HepG2 (cell line): ENCODE results near the gene PRKAR1B. TPM values are rescaled to one million over a fixed set of nuclear protein-coding genes. Genes with fewer than 3 reads are reported as not detected.

Experiments used
- ADNP ChIP-seq: sonication (generic); formaldehyde crosslinking; IDR thresholded peaks from 2 replicates; pipeline ENCODE4 v1.4.0; 2020; ENCODE audit warnings: missing genetic modification reagents
- ARNTL ChIP-seq: sonication (generic); formaldehyde crosslinking; IDR thresholded peaks from 2 replicates; pipeline ENCODE4 v1.4.0; 2020; ENCODE audit warnings: mild to moderate bottlenecking, missing genetic modification reagents
- CHCHD3 ChIP-seq: sonication (generic); formaldehyde crosslinking; IDR thresholded peaks from 2 replicates; pipeline ENCODE4 v1.8.0; 2022; ENCODE audit warnings: mild to moderate bottlenecking, missing genetic modification reagents, moderate library complexity
- DR1 ChIP-seq: sonication (generic); formaldehyde crosslinking; IDR thresholded peaks from 2 replicates; pipeline ENCODE4 v1.8.0; 2021; ENCODE audit warnings: mild to moderate bottlenecking, missing genetic modification reagents, inconsistent platforms
- EP300 ChIP-seq, 3 experiments: sonication (generic) in 1 of 3; formaldehyde crosslinking in 1 of 3; IDR thresholded peaks; 2 replicates each; pipeline versions ENCODE4 v1.5.1 to v1.6.1; 2011 to 2020; ENCODE audit warnings: low read depth in 2 of 3, low read length in 2 of 3, borderline replicate concordance in 1 of 3, improper control_type of control experiment in 1 of 3, mild to moderate bottlenecking in 1 of 3, missing genetic modification reagents in 1 of 3, moderate library complexity in 1 of 3
- GATAD2A ChIP-seq: IDR thresholded peaks from 2 replicates; pipeline ENCODE4 v1.6.1; 2016
- MAZ ChIP-seq, 2 experiments: sonication (generic) in 1 of 2; formaldehyde crosslinking in 1 of 2; IDR thresholded peaks; 2 replicates each; pipeline versions ENCODE4 v1.5.0 to v1.6.1; 2012 to 2020; ENCODE audit warnings: low read depth in 2 of 2, mild to moderate bottlenecking in 2 of 2, borderline replicate concordance in 1 of 2, improper control_type of control experiment in 1 of 2, low read length in 1 of 2, missing genetic modification reagents in 1 of 2, moderate library complexity in 1 of 2
- NR2F6 ChIP-seq, 2 experiments: IDR thresholded peaks; 2 replicates each; pipeline ENCODE4 v1.6.1; 2016; ENCODE audit warnings: antibody characterized with exemption in 1 of 2, mild to moderate bottlenecking in 1 of 2
- RFXAP ChIP-seq: sonication (generic); formaldehyde crosslinking; IDR thresholded peaks from 2 replicates; pipeline ENCODE4 v1.4.0; 2020; ENCODE audit warnings: missing genetic modification reagents, borderline replicate concordance
- SALL2 ChIP-seq: sonication (generic); formaldehyde crosslinking; IDR thresholded peaks from 2 replicates; pipeline ENCODE4 v1.8.1; 2023; ENCODE audit warnings: mild to moderate bottlenecking, missing genetic modification reagents, inconsistent platforms
- SOX5 ChIP-seq: IDR thresholded peaks from 2 replicates; pipeline ENCODE4 v1.6.1; 2016; ENCODE audit warnings: borderline replicate concordance
- ZBTB38 ChIP-seq: sonication (generic); formaldehyde crosslinking; IDR thresholded peaks from 2 replicates; pipeline ENCODE4 v1.5.1; 2020; ENCODE audit warnings: mild to moderate bottlenecking, missing genetic modification reagents
- ZFX ChIP-seq: sonication (generic); formaldehyde crosslinking; IDR thresholded peaks from 2 replicates; pipeline ENCODE4 v1.4.0; 2020; ENCODE audit warnings: mild to moderate bottlenecking, low read depth, missing genetic modification reagents, moderate library complexity
- ZNF556 ChIP-seq: sonication (generic); formaldehyde crosslinking; IDR thresholded peaks from 2 replicates; pipeline ENCODE4 v1.4.0; 2020; ENCODE audit warnings: mild to moderate bottlenecking, missing genetic modification reagents, borderline replicate concordance
- ZNF749 ChIP-seq: sonication (generic); formaldehyde crosslinking; IDR thresholded peaks from 2 replicates; pipeline ENCODE4 v1.8.0; 2022; ENCODE audit warnings: mild to moderate bottlenecking, missing genetic modification reagents, moderate library complexity, borderline replicate concordance
- ZNF772 ChIP-seq: sonication (generic); formaldehyde crosslinking; IDR thresholded peaks from 2 replicates; pipeline ENCODE4 v1.5.0; 2020; ENCODE audit warnings: mild to moderate bottlenecking, missing genetic modification reagents
- polyA plus RNA-seq, 8 experiments: library from polyadenylated mRNA; depleted of rRNA in 3 of 8; stranded (reverse) in 7 of 8; unstranded in 1 of 8; fragments of >200 nt; fragmentation: Illumina TruSeq in 4 of 8; extraction: Trizol in 4 of 8; gene quantifications; 2 replicates each; pipeline versions ENCODE4 v1.2.1 to v1.2.3, GENCODE V29; 2011 to 2016; ENCODE audit warnings: low read depth in 4 of 8, missing spikeins in 1 of 8, mixed read lengths in 1 of 8; ENCODE audit not compliant: insufficient read depth in 1 of 8
- total RNA-seq, 5 experiments: library from RNA; depleted of rRNA; stranded (reverse); fragments of >200 nt; fragmentation: Illumina TruSeq; extraction: Trizol; gene quantifications; 2 replicates each; pipeline ENCODE4 v1.2.3, GENCODE V29; 2016; ENCODE audit warnings: low read depth in 1 of 5
- TF ChIP-seq, protein P1 (sequence below): sonication (generic); formaldehyde crosslinking; IDR thresholded peaks from 2 replicates; pipeline ENCODE4 v1.4.0; 2020; ENCODE audit warnings: missing genetic modification reagents, borderline replicate concordance
- TF ChIP-seq, protein P2 (sequence below): sonication (generic); formaldehyde crosslinking; IDR thresholded peaks from 2 replicates; pipeline ENCODE4 v1.4.0; 2020; ENCODE audit warnings: missing genetic modification reagents, borderline replicate concordance

The PRKAR1B gene
- total and polyA plus RNA-seq, 2 of the 13 experiments (the other 11 are each of a cell fraction or from before 2014, with no cell fraction given): 7.9 to 28.2 TPM

DNA sequence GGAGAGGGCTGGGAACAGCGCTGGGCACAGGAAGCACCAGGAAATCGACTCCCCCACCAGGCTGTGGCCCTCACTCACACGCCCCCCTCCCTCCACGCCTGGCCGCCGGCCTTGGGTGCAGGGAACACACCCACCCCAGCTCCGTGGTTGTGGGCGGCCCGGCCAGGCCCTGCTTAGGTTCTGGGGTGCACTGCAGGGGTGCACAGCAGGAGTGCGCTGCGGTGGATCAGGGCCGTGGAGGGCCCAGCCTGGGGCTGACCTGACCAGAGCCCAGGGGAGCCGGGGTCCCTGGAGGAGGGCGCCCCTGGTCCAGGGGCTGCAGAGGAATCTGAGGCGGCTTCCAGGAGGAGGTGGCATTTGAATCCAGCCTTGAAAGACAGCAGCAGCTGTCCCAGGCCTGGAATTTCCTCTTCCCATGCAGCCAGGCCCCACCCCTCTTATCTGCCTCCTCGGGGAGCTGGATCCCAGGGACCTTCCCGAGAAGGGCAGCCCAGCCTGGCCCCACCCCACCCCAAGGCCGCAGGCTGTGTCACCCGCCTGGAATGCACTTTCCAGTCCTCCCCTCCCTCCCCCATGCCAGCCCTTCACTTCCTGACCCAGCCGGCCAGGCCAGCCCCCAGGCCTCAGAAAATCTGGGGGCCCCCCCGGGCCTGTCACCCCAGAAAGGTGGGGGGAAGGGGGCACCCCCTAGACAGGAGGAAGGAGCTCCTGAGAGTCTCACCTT lies 189.0 kb downstream of the PRKAR1B start (continued):
- no peak for TF ChIP-seq ZBTB38 (CRISPR knock-in tag)
- TF ChIP-seq, protein P1, sequence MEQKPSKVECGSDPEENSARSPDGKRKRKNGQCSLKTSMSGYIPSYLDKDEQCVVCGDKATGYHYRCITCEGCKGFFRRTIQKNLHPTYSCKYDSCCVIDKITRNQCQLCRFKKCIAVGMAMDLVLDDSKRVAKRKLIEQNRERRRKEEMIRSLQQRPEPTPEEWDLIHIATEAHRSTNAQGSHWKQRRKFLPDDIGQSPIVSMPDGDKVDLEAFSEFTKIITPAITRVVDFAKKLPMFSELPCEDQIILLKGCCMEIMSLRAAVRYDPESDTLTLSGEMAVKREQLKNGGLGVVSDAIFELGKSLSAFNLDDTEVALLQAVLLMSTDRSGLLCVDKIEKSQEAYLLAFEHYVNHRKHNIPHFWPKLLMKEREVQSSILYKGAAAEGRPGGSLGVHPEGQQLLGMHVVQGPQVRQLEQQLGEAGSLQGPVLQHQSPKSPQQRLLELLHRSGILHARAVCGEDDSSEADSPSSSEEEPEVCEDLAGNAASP (CRISPR knock-in tag): 0 out of 2 replicates have a peak, but pooled peaks have one; percentile 33
- TF ChIP-seq ZFX: peak; percentile 72
- TF ChIP-seq, protein P2, sequence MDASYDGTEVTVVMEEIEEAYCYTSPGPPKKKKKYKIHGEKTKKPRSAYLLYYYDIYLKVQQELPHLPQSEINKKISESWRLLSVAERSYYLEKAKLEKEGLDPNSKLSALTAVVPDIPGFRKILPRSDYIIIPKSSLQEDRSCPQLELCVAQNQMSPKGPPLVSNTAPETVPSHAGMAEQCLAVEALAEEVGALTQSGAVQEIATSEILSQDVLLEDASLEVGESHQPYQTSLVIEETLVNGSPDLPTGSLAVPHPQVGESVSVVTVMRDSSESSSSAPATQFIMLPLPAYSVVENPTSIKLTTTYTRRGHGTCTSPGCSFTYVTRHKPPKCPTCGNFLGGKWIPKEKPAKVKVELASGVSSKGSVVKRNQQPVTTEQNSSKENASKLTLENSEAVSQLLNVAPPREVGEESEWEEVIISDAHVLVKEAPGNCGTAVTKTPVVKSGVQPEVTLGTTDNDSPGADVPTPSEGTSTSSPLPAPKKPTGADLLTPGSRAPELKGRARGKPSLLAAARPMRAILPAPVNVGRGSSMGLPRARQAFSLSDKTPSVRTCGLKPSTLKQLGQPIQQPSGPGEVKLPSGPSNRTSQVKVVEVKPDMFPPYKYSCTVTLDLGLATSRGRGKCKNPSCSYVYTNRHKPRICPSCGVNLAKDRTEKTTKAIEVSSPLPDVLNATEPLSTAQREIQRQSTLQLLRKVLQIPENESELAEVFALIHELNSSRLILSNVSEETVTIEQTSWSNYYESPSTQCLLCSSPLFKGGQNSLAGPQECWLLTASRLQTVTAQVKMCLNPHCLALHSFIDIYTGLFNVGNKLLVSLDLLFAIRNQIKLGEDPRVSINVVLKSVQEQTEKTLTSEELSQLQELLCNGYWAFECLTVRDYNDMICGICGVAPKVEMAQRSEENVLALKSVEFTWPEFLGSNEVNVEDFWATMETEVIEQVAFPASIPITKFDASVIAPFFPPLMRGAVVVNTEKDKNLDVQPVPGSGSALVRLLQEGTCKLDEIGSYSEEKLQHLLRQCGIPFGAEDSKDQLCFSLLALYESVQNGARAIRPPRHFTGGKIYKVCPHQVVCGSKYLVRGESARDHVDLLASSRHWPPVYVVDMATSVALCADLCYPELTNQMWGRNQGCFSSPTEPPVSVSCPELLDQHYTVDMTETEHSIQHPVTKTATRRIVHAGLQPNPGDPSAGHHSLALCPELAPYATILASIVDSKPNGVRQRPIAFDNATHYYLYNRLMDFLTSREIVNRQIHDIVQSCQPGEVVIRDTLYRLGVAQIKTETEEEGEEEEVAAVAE (CRISPR knock-in tag): no peak
- TF ChIP-seq EP300 (IDR thresholded peaks at IDR 0.05; ENCODE audit: low read depth in 2 of 2, low read length in 2 of 2): peak in 1 of 2 experiments; percentile 20; a peak in 1 of 4 replicates
- peak; percentile 18; the same call in 1 of the 2 replicates for TF ChIP-seq EP300 (CRISPR knock-in tag; IDR thresholded peaks at IDR 0.05; ENCODE audit: borderline replicate concordance)
- TF ChIP-seq ARNTL (CRISPR knock-in tag): no peak
- 0 out of 2 replicates have a peak, but pooled peaks have one; percentile 13 for TF ChIP-seq ZNF749 (CRISPR knock-in tag)
- TF ChIP-seq RFXAP: 0 out of 2 replicates have a peak, but pooled peaks have one; percentile 28
- peak; percentile 69; the same call in 1 of the 2 replicates for TF ChIP-seq ZNF772 (CRISPR knock-in tag)
- peak; percentile 23; the same call in 1 of the 2 replicates for TF ChIP-seq ZNF556
- peak; percentile 6; the same call in 1 of the 2 replicates for TF ChIP-seq SOX5 (CRISPR knock-in tag)
- TF ChIP-seq GATAD2A (CRISPR knock-in tag): 0 out of 2 replicates have a peak, but pooled peaks have one; percentile 20
- TF ChIP-seq DR1 (CRISPR knock-in tag): 0 out of 2 replicates have a peak, but pooled peaks have one; percentile 41
- peak; percentile 40; the same call in 1 of the 2 replicates for TF ChIP-seq SALL2
- TF ChIP-seq MAZ (IDR thresholded peaks at IDR 0.05; ENCODE audit: borderline replicate concordance, low read depth, low read length): peak; percentile 81; the same call in 1 of the 2 replicates
- peak; percentile 53 for TF ChIP-seq MAZ (CRISPR knock-in tag; IDR thresholded peaks at IDR 0.05; ENCODE audit: low read depth)
- peak; percentile 27; the same call in 1 of the 2 replicates for TF ChIP-seq NR2F6 (IDR thresholded peaks at IDR 0.05)
- peak; percentile 52; the same call in 1 of the 2 replicates for TF ChIP-seq NR2F6 (CRISPR knock-in tag; IDR thresholded peaks at IDR 0.05)
- no peak for TF ChIP-seq CHCHD3
- 0 out of 2 replicates have a peak, but pooled peaks have one; percentile 35 for TF ChIP-seq ADNP (CRISPR knock-in tag)
